Right atrium auricular region (tissue), 2 donors: ENCODE measurements around the gene LRSAM1. TPM values are rescaled to one million over a fixed set of nuclear protein-coding genes. Genes with fewer than 3 reads are reported as not detected.
A peak's percentile ranks its signal among the peaks of the same experiment; 100 is the strongest.

Experiments
- DNase-seq: peaks from one replicate; pipeline ENCODE4 v3.0.0-alpha.2; 2019; ENCODE audit warnings: low spot score
- H3K27ac ChIP-seq, 2 donors: fragments of 200-600 bp; sonication (generic); 1 replicate in 1 of 2; 2 replicates in 1 of 2; pipeline ENCODE4 v1.5.1; 2016 to 2019
- H3K27me3 ChIP-seq, 2 donors: fragments of 200-600 bp; sonication (generic); one replicate each; pipeline versions ENCODE4 v1.5.1 to v1.6.0; 2017 to 2019
- H3K36me3 ChIP-seq: fragments of 200-600 bp; sonication (generic); one replicate; pipeline ENCODE4 v1.5.1; 2016
- H3K4me1 ChIP-seq, 2 donors: fragments of 200-600 bp; sonication (generic); one replicate each; pipeline versions ENCODE4 v1.5.1 to v1.6.0; 2017 to 2019
- H3K4me3 ChIP-seq, 2 donors: fragments of 200-600 bp; sonication (generic); 1 replicate in 1 of 2; 2 replicates in 1 of 2; pipeline ENCODE4 v1.5.1; 2017 to 2019; ENCODE audit warnings: mild to moderate bottlenecking in 1 of 2, moderate library complexity in 1 of 2
- H3K9me3 ChIP-seq, 2 donors: fragments of 200-600 bp; sonication (generic); one replicate each; pipeline ENCODE4 v1.5.1; 2019
- CTCF ChIP-seq, 2 donors: fragments of 200-600 bp; sonication (generic); IDR thresholded peaks; one replicate each; pipeline ENCODE4 v1.5.1; 2019; ENCODE audit warnings: antibody characterized with exemption in 2 of 2
- total RNA-seq, 2 donors: library from RNA; depleted of rRNA; stranded (reverse); fragments of >200 nt; gene quantifications; one replicate each; pipeline ENCODE4 v1.1.0, GENCODE V29; 2016

LRSAM1 gene
- total RNA-seq, 2 donors from 2014 or later: 12.0 to 23.1 TPM

- H3K27me3 ChIP-seq: no peaks in the 10 kb centered on the region
- H3K4me3 ChIP-seq: no peak overlapping the region
- no peak for DNase-seq
- TF ChIP-seq CTCF (IDR thresholded peaks at IDR 0.05): no peak
- H3K9me3 ChIP-seq: no peaks in the 10 kb centered on the region
- H3K36me3 ChIP-seq: no peaks in the 10 kb centered on the region
- H3K4me1 ChIP-seq: peaks cover 0 to 91% of the 10 kb centered on the region in 2 donors
- peak overlapping the region; percentile 15 to 58 for H3K27ac ChIP-seq
Observed at GRCh38 chr9:127539259-127539981, 88.1 kb downstream of the LRSAM1 start.

GRCh38 chr9:127539982-127540663 lies 88.8 kb downstream of the LRSAM1 start:
- Histone ChIP-seq H3K27me3 (no peaks in the 10 kb centered on the region), H3K36me3 (no peaks in the 10 kb centered on the region), H3K4me1 (peaks cover 0 to 93% of the 10 kb centered on the region in 2 donors), H3K9me3 (no peaks in the 10 kb centered on the region), H3K27ac (peak overlapping the region; percentile 15 to 58), H3K4me3 (no peak overlapping the region)
- no peak for DNase-seq
- no peak for TF ChIP-seq CTCF (IDR thresholded peaks at IDR 0.05)

GRCh38 chr9:127540664-127541041 lies 89.3 kb downstream of the LRSAM1 start:
- H3K4me3 ChIP-seq: no peak overlapping the region
- TF ChIP-seq CTCF (IDR thresholded peaks at IDR 0.05): no peak
- H3K27me3 ChIP-seq: no peaks in the 10 kb centered on the region
- H3K4me1 ChIP-seq: peaks cover 0 to 94% of the 10 kb centered on the region in 2 donors
- H3K9me3 ChIP-seq: no peaks in the 10 kb centered on the region
- no peaks in the 10 kb centered on the region for H3K36me3 ChIP-seq
- peak overlapping the region in 1 of 2 donors; percentile 15 for H3K27ac ChIP-seq
- DNase-seq: no peak

- no peaks in the 10 kb centered on the region for H3K36me3 ChIP-seq
- peaks cover 0 to 94% of the 10 kb centered on the region in 2 donors for H3K4me1 ChIP-seq
- no peak overlapping the region for H3K4me3 ChIP-seq
- TF ChIP-seq CTCF (IDR thresholded peaks at IDR 0.05): no peak
- peak overlapping the region; percentile 50 to 60 for H3K27ac ChIP-seq
- H3K27me3 ChIP-seq: no peaks in the 10 kb centered on the region
- no peak for DNase-seq
- H3K9me3 ChIP-seq: no peaks in the 10 kb centered on the region
Observed at GRCh38 chr9:127541176-127541575, 89.9 kb downstream of the LRSAM1 start.

- H3K9me3 ChIP-seq: no peaks in the 10 kb centered on the region
- DNase-seq: peak; percentile 84
- H3K4me1 ChIP-seq: peaks cover 0 to 91% of the 10 kb centered on the region in 2 donors
- H3K36me3 ChIP-seq: no peaks in the 10 kb centered on the region
- peak overlapping the region; percentile 50 to 60 for H3K27ac ChIP-seq
- H3K27me3 ChIP-seq: no peaks in the 10 kb centered on the region
- H3K4me3 ChIP-seq: no peak overlapping the region
- no peak for TF ChIP-seq CTCF (IDR thresholded peaks at IDR 0.05)
Observed at GRCh38 chr9:127541865-127542264, 90.6 kb downstream of the LRSAM1 start.
